Measurements from ENCODE around the gene VPS26B.
"Not testable (repeated sequence)": the region's sequence is repeated elsewhere in the genome, so short reads cannot be mapped to it uniquely, and the experiment has no call there.

Gene VPS26B

DNA sequence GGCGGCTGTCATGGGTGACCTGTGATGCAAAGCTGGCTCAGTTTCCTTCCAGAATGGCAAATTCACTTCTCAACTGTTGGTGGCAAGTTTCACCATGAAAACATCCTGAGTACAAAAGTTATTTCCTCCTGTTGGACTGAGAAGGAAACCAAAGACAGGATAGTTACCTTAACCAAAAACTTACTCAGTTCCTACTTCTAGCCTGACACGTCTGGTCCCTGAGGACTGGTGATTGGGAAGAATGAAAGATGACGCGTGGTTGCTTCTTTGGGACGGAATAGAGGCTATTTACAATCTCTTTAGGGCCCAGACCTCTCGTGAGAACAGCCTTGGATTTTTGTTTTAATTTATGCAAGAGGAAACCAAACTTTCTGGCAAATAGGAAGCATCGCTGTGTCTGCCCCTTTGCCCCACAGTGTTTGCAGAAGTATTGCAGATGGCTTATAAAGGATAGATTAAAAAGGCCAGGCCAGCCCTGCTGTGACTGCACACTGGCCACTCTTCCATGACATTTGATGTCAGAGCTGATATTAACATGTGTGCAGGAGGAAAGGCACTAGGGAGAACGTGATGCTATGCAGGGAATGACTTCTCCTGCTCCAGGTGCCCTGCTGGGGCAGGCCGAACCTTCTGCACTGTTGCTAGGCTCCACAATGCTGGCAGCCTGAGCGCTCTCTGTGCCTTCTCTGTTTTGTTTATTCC lies 7.6 kb downstream of the VPS26B start:
- no peak for DNase-seq (ENCODE audit: low spot score)

DNA sequence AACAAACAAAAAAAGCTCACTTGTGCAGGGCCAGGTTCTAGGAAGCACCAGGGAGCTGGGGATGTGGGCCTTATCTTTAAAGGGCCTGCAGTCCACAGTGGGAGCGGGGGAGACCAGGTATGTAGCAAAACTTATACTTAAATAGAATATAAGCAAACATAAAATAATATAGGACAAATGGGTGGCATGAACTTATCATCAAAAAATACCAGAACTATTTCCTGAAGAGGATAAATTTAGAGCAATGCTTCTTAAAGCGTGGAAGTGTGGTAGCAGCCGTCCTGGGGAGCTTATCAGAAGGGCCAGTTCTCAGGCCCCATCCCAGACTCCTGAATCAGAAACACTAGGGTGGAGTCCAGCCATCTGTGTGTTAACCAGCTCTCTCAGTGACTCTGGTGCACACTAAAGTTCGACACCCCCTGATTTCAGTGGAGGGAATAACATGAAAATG lies 9.3 kb downstream of the VPS26B start:
- DNase-seq (ENCODE audit: low spot score): no peak

DNA sequence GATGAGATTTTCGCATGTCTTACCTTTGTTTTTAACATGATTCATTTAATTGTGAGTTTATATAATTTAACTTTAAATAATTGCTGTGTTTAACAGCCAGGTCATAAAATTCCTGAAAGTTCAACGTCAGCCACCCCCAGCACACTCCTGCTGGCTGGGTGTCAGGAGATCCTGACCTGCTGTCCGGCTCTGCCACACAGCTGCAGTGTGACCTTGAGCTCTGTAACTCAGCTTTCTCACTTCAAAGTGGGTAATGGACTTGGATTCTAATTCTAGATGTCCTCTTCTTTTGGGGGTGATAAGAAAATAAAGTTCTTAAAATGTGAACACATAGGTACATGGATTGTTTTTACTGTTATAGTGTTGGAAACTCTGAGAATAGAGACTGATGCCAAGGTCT lies 10.9 kb downstream of the VPS26B start:
- no peak for DNase-seq (ENCODE audit: low spot score)

DNA sequence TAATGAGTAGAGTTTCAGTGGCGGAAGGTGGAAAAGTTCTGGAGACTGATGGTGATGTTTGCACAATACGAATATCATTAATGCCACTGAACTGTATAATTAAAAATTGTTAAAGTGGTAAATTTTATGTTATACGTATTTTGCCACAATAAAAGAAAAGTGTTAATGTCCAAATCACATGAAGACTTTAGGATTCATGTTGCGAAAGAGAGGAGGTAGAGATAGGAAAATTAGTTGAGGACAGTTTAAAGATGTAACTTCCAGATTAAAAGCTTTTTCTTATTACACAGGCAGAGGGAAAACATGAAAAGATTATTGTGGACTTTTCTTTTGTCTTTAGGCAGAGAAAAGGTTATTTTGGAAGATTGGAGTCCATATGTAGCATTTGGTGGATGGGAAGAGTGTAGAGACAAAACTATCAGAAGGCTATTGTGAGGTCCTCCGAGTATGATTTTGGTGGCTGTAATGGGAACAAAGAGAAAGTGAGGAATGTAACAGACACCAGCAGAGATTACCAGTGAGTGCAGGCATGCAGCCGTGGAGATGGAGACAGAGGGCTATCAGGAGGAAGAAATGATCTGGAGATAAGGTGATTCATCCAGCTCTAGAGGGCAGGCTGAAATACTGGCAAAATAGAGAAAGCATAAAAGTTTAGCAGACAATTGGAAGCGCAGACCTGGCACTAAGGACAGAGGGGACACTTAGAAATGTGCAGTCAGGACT lies 12.5 kb downstream of the VPS26B start:
- DNase-seq (ENCODE audit: low spot score): no peak

DNA sequence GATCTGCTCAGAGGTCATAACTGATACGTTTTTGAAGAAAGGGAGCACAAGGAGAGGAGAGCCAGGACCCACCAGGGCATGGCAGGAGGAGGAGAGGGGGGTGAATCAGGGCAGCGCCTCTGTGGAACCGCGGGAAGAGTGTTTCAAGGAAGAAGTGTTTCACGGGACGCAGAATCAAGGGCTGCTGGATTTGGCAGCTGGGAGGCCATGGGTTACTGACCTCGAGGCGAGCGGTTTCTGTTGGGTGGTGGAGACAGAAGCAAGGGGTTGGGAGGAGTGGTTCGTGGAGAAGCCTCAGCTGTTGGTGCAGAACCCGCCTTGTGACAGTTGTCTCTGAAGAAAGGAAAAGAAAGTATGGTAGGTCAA lies 13.1 kb downstream of the VPS26B start:
- DNase-seq (ENCODE audit: low spot score): no peak

DNA sequence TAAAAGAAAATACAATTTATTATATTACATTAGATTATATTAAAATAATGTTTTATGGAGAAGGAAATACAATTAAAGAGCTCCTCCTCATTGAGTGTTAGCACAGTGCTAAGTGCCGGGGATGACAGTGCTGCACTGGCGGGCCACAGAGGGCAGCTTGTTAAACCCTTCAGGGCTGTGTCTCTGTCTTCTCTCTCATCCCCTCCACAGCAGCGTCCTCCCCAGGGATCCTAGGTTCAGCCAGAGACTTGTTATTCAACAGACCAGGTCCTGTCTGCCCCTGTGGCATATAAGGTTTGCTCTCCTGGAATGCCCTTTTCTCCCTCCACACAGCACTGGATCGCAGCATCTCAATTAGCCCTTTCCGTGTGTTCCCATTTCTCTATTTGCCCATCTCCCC lies 14.5 kb downstream of the VPS26B start:
- no peak for DNase-seq (ENCODE audit: low spot score)

DNA sequence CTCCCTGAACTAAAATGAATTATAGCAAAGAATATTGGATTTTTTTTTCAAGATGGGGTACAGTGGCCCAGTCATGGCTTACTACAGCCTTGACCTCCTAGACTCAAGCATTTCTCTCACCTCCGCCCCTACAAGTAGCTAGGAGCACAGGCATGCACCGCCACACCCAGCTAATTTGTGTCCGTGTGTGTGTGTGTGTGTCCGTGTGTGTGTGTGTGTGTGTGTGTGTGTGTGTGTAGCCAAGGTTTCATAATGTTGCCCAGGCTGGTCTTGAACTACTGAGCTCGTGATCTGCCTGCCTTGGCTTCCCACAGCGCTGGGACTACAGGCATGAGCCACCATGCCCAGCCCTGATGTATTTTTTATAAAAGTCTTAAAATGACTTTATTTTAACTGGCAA lies 16.1 kb downstream of the VPS26B start:
- DNase-seq (ENCODE audit: low spot score): no peak

DNA sequence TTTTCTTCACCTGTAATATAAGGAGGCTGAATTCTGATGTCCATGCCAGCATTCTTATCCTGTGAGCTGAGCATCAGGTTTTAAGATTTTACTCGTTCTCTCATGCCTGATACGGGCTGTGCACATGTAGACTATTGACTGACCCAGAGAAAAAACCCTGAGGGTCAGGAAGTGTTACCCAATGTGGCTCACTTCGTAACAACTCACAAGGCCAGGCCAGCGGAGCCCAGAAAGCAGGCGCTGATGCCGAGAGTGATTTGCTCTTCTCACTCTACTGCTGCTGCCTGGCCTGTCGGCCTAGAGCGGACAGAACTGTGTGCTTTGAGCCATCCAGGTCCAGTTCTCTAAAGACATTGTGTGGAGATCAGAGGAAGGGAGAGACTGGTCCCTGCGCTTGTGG lies 17.9 kb downstream of the VPS26B start:
- DNase-seq (ENCODE audit: low spot score): no peak

DNA sequence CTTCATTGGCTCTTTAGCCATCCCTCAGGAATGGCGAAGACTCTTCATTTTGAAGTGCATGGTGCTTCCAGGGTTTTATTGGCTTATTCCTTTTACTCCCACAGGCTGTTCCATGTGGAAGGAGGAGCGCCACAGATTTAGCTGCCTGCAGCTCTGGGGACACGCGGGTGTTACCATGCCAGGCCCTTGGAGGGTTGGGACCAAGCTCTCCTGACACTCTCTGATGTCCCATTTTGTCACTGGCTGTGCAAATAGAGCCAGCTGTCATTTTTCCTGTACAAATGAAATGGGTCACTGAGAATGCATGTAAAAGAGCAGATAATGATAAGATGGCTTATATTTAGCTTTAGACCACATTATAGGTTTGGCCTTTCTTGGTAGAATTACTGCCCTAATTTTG lies 19.4 kb downstream of the VPS26B start:
- DNase-seq (ENCODE audit: low spot score): no peak

DNA sequence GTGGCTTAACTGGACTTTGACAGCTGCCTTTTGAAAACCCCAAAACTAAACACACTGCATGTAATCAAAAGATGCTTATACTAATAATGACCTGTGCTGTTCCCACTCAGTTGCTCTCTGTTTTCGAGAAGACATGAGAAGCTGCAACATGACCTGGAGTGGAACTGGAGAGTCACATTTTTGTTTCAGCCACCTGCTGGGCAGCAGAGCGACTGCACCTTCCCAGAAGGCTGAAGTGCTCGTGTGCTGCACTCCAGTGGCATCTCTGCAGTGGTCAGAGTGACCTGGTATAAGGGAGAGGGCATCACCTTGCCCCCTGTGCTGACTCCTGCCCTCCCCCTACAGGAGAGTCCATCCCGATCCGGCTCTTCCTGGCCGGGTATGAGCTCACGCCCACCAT lies 20.1 kb downstream of the VPS26B start:
- peak; percentile 21 for DNase-seq (ENCODE audit: low spot score)

DNA sequence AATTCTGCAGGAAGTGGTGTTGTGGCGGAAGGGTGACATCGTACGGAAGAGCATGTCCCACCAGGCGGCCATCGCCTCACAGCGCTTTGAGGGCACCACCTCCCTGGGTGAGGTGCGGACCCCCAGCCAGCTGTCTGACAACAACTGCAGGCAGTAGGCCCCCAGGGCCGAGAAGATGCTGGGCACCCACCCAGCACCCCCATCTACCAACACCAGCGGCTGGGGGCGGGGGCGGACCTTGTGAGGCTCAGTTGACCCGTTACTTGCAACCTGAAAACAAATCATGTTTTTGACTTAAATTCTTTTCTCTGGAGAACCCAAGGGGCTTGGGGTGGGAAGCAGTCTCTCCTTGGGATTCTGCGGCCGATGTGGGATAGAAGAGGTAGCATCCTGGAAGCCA lies 21.0 kb downstream of the VPS26B start:
- no peak for DNase-seq (ENCODE audit: low spot score)

DNA sequence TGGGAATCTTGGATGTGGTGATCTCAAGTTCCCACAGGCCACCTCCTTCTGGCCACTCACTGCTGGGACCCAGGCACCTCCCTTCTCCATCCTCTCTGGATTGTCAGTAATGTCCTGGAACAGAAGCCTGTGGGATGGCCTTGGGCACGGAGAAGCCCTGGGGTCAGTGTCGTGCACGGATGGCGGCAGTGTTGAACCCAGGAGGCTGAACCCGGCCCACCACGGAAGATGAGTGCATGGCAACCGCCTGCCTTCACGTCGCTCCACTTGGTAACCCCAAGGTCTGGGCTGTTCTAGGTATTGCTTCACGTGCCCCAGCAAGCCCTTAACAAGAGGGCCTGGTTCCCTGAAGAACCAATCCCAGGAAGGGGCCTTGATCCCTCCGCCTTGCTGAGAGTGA lies 21.6 kb downstream of the VPS26B start:
- DNase-seq (ENCODE audit: low spot score): no peak

DNA sequence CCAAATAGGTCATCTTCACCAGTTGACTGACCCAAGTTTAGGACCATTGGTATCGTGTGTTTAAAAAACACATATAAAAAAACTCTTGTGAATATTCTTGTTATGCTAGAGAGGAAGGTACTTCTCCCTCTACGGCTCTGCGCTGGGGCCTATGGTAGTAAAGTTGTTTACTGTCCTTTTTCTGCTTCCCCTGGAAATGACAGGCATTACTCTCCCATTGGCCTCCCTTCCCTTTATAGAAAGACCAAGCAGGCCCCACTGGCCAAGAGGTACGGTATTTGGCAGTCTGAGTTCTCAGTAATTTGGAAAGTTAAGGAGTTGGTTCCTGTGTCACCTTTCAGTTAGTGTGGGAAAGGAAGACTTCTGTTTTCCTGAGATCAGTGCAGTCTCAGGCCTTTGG lies 22.2 kb downstream of the VPS26B start:
- DNase-seq (ENCODE audit: low spot score): no peak

DNA sequence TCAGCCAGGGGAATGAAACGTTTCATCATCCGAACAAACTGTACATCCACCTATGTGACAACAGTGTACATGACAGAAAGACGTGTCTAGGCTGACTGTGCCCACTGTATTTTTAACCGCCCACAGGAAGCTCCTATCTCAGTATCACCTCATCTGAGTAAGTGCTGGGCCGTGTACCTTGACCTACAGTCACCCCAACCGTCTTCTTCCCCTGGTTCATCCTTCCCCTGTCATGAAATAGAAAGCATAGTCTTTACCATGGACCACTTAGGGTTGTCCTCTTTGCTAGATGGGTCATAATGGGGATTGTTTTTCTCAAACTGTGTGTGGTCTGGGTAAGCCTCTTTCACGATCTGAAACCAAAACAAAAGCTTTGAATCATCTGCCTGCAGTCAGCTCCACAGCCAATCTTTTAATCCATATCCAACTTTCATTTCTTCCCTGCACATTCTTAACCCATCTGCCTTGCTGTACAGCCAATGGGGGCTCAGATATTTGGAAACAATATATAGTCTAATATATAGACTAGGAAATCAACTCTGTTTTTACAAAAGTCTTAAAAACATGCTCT lies 24.5 kb downstream of the VPS26B start:
- no peak for DNase-seq (ENCODE audit: low spot score)

DNA sequence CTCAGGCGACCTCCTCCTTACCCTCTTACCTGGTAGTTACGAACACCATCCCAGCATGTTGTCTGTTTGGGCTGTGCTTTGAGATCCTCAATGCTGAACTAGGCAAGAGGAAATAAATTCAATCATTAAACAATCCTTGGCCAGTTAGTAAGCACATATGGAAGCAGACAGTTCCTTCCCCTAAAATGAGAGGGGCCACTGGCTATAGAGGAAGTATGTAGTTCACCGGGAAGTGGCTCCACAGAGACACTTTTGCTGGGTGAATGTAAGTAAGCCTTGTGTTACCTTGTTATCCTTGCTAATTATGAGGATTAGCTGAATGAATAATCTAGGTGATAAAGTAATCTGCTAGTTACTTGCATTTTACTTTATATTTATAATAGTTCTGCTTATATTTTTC lies 25.8 kb downstream of the VPS26B start:
- no peak for DNase-seq (ENCODE audit: low spot score)

DNA sequence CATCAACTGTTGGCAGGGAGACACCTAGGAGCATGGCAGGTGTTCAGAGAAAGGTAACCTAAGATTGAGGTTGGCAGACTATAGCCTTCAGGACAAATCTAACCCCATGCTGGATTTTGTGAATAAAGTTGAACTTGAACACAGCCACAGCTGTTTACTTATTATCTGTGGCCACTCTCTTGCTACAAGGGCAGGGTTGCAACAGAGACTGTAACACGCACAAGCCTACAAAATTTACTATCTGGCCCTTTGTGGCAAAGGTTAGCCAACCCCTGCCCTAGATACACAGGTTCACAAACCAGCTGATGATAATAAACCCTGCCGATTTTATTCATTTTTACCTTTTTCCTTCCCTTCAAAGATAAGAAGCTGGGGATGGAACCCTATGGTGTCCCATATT lies 26.2 kb downstream of the VPS26B start:
- DNase-seq (ENCODE audit: low spot score): no peak

DNA sequence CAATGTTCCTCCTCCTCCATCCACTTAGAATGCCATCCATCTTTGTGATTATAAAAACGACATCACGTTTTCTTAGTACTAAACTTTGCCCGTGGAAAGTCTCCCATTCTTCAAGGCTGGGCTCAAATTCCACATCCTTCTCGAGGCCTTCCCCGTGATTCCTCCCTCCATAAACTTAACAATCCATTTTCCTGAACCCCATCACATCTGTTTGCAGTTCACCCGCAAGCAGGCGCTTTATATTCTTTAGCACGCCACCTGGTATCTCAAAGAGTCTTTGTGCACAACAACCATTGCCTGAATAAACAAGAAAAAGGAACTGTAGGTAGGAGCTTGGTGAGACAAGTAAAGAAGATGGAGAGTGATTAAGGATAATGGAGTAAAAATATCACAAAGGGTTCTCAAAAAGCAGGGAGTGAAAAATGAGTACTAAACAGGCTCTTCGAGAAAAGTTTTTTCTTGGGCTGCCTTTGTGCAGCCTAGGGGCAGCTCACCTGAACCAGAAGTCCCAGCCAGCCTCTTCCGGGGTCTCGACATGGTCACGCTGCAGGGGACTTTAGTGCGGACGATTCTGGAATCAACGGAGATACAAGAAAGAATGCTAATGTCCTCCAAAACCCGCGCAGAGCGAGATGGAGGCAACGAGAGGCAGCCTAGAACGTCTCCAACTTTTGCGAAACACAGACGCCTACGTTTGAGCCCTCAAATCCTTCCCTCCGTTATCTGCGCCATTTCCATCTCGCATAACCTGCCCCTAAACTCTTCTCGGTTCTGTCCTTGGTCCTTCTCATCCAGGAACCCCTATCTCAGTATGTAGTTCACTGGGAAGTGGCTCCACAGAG lies 28.1 kb downstream of the VPS26B start:
- peak; percentile 11 for DNase-seq (ENCODE audit: low spot score)

DNA sequence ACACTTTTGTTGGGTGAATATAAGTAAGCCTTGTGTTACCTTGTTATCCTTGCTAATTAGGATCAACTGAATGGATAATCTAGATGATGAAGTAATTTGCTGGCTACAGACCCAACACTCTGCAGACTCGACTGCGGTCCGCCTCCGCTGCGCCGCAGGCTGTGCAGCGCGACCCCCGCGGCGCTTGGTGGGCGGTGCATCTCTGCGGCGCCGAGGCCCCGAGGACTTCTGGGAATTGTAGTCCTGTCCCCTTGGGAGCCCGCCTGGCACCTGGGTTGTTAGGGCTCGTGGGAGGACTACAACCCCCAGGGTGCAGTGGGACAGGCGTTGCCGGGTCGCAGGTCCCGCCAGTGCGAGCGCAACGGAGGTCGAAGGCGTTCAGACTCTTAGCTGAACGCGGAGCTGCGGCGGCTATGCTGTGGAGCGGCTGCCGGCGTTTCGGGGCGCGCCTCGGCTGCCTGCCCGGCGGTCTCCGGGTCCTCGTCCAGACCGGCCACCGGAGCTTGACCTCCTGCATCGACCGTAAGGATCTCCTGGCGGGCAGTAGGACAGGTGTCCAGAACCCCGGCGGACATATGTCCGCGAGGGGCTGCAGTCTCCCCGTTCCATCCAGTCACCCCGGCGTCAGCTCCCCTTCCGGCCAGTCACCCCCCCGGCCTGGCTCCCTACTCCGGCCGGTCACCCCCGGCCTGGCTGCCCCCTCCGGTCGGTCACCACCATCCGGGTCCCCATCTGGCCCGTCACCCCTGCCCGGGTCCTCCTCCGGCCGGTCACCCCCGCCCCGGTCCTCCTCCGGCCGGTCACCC lies 28.9 kb downstream of the VPS26B start, which contains the start of the genes ACAD8 and THYN1:
ACAD8 (plus strand) TSS at position 381 of the 806 bp plus-strand sequence; CDS start at position 414, 33 bp downstream.
THYN1 (minus strand) TSS at position 165 of the 806 bp plus-strand sequence. CDS start 470 bp downstream, outside the sequence.
- peak; percentile 96 for DNase-seq (ENCODE audit: low spot score)

DNA sequence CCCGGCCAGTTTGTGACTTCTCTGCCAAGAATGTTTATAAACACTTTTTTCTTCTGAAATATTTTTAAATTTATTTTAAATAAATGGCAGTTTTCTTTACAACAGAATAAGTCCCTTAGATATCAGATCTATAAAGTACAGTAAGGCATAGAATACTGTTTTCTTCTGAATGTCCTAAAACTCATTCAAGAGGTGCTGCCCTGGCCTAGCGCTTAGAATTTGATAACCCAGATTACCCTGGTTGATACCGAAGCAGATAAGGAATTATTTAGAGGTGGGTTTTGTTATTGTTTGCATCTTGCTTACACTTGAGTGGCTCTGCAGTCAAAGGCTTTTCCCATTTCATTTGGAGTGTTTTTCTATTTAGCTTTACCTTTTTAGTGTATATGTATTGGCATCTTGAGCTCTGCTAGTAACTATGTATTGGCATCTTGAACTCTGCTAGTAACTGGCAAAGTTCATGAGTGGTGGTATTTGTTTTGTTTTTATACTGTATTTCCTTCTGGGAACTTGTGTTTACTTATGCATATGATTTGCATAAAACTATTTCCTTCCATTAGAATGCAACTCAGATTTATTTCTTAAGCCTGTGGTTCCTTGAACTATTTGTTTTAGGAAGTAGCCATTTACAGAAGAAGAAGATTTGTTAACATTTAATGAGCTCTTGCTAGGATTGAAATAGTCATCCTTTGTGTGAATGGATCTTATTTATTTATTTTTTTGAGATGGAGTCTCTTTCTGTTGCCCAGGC lies 30.1 kb downstream of the VPS26B start:
- DNase-seq (ENCODE audit: low spot score): no peak

DNA sequence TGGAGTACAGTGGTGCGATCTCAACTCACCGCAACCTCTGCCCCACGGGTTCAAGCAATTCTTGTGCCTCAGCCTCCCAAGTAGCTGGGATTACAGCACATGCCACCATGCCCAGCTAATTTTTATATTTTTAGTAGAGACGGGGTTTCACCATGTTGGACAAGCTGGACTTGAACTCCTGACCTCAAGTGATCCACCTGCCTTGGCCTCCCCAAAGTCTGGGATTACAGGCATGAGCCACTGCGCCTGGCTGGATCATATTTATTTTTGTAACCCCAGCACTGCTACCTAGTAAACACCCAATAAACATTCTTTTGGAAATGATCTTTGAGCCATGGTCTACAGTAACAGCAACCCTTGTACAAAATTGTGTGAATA lies 30.7 kb downstream of the VPS26B start:
- not testable (repeated sequence) for DNase-seq (ENCODE audit: low spot score)

DNA sequence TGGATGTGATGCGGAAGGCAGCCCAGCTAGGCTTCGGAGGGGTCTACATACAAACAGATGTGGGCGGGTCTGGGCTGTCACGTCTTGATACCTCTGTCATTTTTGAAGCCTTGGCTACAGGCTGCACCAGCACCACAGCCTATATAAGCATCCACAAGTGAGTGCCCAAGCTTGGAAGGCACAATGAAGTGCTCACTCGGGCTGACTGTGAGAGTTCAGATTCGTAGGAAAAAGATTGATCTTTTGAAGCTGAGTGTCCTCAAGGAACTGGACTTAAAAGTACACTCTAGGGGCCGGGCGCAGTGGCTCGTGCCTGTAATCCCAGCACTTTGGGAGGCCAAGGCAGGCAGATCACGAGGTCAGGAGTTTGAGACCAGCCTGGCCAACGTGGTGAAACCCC lies 32.6 kb downstream of the VPS26B start:
- no peak for DNase-seq (ENCODE audit: low spot score)

All from CD4-positive, alpha-beta T cell treated with Interleukin-15 for 4 hours (primary cell).